ENCODE results near the gene MEIS3. TPM values are rescaled to one million over a fixed set of nuclear protein-coding genes. Genes with fewer than 3 reads are reported as not detected.

The MEIS3 gene
- total RNA-seq, 1 experiment from 2014 or later = 9.6 TPM

GRCh38 chr19:47417107-47417745 lies 2.1 kb downstream of the MEIS3 start:
- TSS peak; percentile 19 for BruUV-seq (replicated peaks)
- Histone ChIP-seq H3K27ac (ENCODE audit: low read depth, low read length, poor library complexity, severe bottlenecking) (no peak overlapping the region), H3K4me3 (ENCODE audit: low read depth, low read length, poor library complexity, severe bottlenecking) (no peak overlapping the region), H3K36me3 (ENCODE audit: insufficient read depth, low read length, poor library complexity, severe bottlenecking) (no peaks in the 10 kb centered on the region), H3K9me3 (ENCODE audit: low read depth, low read length, poor library complexity, severe bottlenecking) (no peaks in the 10 kb centered on the region), H3K27me3 (replicated peaks; ENCODE audit: insufficient read depth, low read depth, low read length, poor library complexity) (peaks cover 11% of the 10 kb centered on the region), H3K4me1 (ENCODE audit: insufficient read depth, low read length, poor library complexity, severe bottlenecking) (peaks cover 32% of the 10 kb centered on the region)
- DNase-seq (ENCODE audit: low spot score) = peak; percentile 23
- TF ChIP-seq, protein P1, sequence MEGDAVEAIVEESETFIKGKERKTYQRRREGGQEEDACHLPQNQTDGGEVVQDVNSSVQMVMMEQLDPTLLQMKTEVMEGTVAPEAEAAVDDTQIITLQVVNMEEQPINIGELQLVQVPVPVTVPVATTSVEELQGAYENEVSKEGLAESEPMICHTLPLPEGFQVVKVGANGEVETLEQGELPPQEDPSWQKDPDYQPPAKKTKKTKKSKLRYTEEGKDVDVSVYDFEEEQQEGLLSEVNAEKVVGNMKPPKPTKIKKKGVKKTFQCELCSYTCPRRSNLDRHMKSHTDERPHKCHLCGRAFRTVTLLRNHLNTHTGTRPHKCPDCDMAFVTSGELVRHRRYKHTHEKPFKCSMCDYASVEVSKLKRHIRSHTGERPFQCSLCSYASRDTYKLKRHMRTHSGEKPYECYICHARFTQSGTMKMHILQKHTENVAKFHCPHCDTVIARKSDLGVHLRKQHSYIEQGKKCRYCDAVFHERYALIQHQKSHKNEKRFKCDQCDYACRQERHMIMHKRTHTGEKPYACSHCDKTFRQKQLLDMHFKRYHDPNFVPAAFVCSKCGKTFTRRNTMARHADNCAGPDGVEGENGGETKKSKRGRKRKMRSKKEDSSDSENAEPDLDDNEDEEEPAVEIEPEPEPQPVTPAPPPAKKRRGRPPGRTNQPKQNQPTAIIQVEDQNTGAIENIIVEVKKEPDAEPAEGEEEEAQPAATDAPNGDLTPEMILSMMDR (conservative IDR thresholded peaks at IDR 0.05; ENCODE audit: low read depth, low read length) = no peak
- no peak for TF ChIP-seq EZH2 (IDR thresholded peaks at IDR 0.05; ENCODE audit: borderline replicate concordance, low read depth, low read length, poor library complexity, severe bottlenecking)
- intact Hi-C loops (cut with micrococcal nuclease; ENCODE audit: unreplicated experiment) = no loop called here
- POLR2A ChIA-PET (ENCODE audit: low non-redundant PET) = no interaction called here
- CTCF ChIA-PET = no interaction called here

- ChIA-PET CTCF (no interaction called here), POLR2A (ENCODE audit: low non-redundant PET) (no interaction called here)
- Histone ChIP-seq H3K4me3 (ENCODE audit: low read depth, low read length, poor library complexity, severe bottlenecking) (no peak overlapping the region), H3K27ac (ENCODE audit: low read depth, low read length, poor library complexity, severe bottlenecking) (no peak overlapping the region), H3K4me1 (ENCODE audit: insufficient read depth, low read length, poor library complexity, severe bottlenecking) (peaks cover 26% of the 10 kb centered on the region), H3K9me3 (ENCODE audit: low read depth, low read length, poor library complexity, severe bottlenecking) (no peaks in the 10 kb centered on the region), H3K36me3 (ENCODE audit: insufficient read depth, low read length, poor library complexity, severe bottlenecking) (no peaks in the 10 kb centered on the region), H3K27me3 (replicated peaks; ENCODE audit: insufficient read depth, low read depth, low read length, poor library complexity) (peaks cover 6% of the 10 kb centered on the region)
- no peak for TF ChIP-seq EZH2 (IDR thresholded peaks at IDR 0.05; ENCODE audit: borderline replicate concordance, low read depth, low read length, poor library complexity, severe bottlenecking)
- TF ChIP-seq, protein P1 (conservative IDR thresholded peaks at IDR 0.05; ENCODE audit: low read depth, low read length) = no peak
- no TSS peak for BruUV-seq (replicated peaks)
- intact Hi-C loops (cut with micrococcal nuclease; ENCODE audit: unreplicated experiment) = no loop called here
- no peak for DNase-seq (ENCODE audit: low spot score)
Measured at GRCh38 chr19:47416643-47416985, 2.7 kb downstream of the MEIS3 start.

- Histone ChIP-seq H3K27ac (ENCODE audit: low read depth, low read length, poor library complexity, severe bottlenecking) (no peak overlapping the region), H3K4me3 (ENCODE audit: low read depth, low read length, poor library complexity, severe bottlenecking) (no peak overlapping the region), H3K4me1 (ENCODE audit: insufficient read depth, low read length, poor library complexity, severe bottlenecking) (peaks cover 21% of the 10 kb centered on the region), H3K36me3 (ENCODE audit: insufficient read depth, low read length, poor library complexity, severe bottlenecking) (no peaks in the 10 kb centered on the region), H3K27me3 (replicated peaks; ENCODE audit: insufficient read depth, low read depth, low read length, poor library complexity) (peaks cover under 1% of the 10 kb centered on the region), H3K9me3 (ENCODE audit: low read depth, low read length, poor library complexity, severe bottlenecking) (no peaks in the 10 kb centered on the region)
- intact Hi-C loops (cut with micrococcal nuclease; ENCODE audit: unreplicated experiment) = no loop called here
- TF ChIP-seq, protein P1 (conservative IDR thresholded peaks at IDR 0.05; ENCODE audit: low read depth, low read length) = no peak
- no peak for TF ChIP-seq EZH2 (IDR thresholded peaks at IDR 0.05; ENCODE audit: borderline replicate concordance, low read depth, low read length, poor library complexity, severe bottlenecking)
- CTCF ChIA-PET = interaction anchor here (0.9 kb wide), 1 partner anchor 25 kb away, joined by 3 read pairs; no protein-coding TSS in a partner anchor
- no peak for DNase-seq (ENCODE audit: low spot score)
- BruUV-seq (replicated peaks) = no TSS peak
- POLR2A ChIA-PET (ENCODE audit: low non-redundant PET) = no interaction called here
Measured at GRCh38 chr19:47415953-47416642, 3.2 kb downstream of the MEIS3 start.

All from A673 (cell line).